OCI-LY7 (cell line): ENCODE data around the gene OSGIN1. TPM values are rescaled to one million over a fixed set of nuclear protein-coding genes. Genes with fewer than 3 reads are reported as not detected.

Experiments used
- BruUV-seq: library from RNA; stranded (reverse); fragments of 400-500 nt; replicated peaks from 2 replicates; lab custom pipeline; 2021; lab: Mats Ljungman, UMichigan
- CTCF ChIA-PET: fragments of 300-600 bp; sonication (Branson Sonifier 250); formaldehyde crosslinking; loops from one replicate; lab custom pipeline; 2022; ENCODE audit warnings: antibody characterized with exemption; ENCODE audit not compliant: unreplicated experiment; lab: Charles Lee
- POLR2A ChIA-PET: fragments of 300-600 bp; sonication (Branson Sonifier 250); formaldehyde crosslinking; loops from one replicate; lab custom pipeline; 2022; ENCODE audit warnings: antibody characterized with exemption; lab: Charles Lee
- DNase-seq: peaks from one replicate; pipeline ENCODE4 v3.0.0-alpha.2; 2015; ENCODE audit warnings: low spot score
- H2AFZ ChIP-seq: fragments of 200-600 bp; sonication (generic), shearing (Covaris generic); 2 replicates; pipeline ENCODE4 v1.6.1; 2014; ENCODE audit warnings: mild to moderate bottlenecking, antibody characterized with exemption, low read length, moderate library complexity
- H3K27ac ChIP-seq: fragments of 200-600 bp; sonication (generic); 2 replicates; pipeline ENCODE4 v1.5.1; 2014; ENCODE audit warnings: mixed run types, low read depth, mild to moderate bottlenecking, moderate library complexity, low read length, inconsistent platforms; ENCODE audit not compliant: poor library complexity, severe bottlenecking
- H3K36me3 ChIP-seq: fragments of 200-600 bp; sonication (generic); 2 replicates; pipeline ENCODE4 v1.6.1; 2014; ENCODE audit warnings: mild to moderate bottlenecking, antibody characterized with exemption, low read length, moderate library complexity, mixed read lengths; ENCODE audit not compliant: insufficient read depth
- H3K4me1 ChIP-seq: fragments of 200-600 bp; sonication (generic); 2 replicates; pipeline ENCODE4 v1.5.1; 2014; ENCODE audit warnings: mild to moderate bottlenecking, low read length; ENCODE audit not compliant: insufficient read depth, poor library complexity, severe bottlenecking
- H3K4me2 ChIP-seq: fragments of 200-600 bp; sonication (generic); 2 replicates; pipeline ENCODE4 v1.6.1; 2014; ENCODE audit warnings: mild to moderate bottlenecking, low read length
- H3K4me3 ChIP-seq: fragments of 200-600 bp; sonication (generic); 2 replicates; pipeline ENCODE4 v1.5.1; 2014; ENCODE audit warnings: mild to moderate bottlenecking, low read depth, low read length; ENCODE audit not compliant: poor library complexity, severe bottlenecking
- H3K79me2 ChIP-seq: fragments of 200-600 bp; sonication (generic); 2 replicates; pipeline ENCODE4 v1.6.1; 2016; ENCODE audit warnings: low read depth, mild to moderate bottlenecking, low read length, moderate library complexity, mixed read lengths; ENCODE audit not compliant: insufficient read depth
- H3K9me2 ChIP-seq: fragments of 200-600 bp; sonication (generic); 2 replicates; pipeline ENCODE4 v1.6.1; 2016; ENCODE audit warnings: mild to moderate bottlenecking, low read length, mixed read lengths; ENCODE audit not compliant: insufficient read depth
- H3K9me3 ChIP-seq: fragments of 200-600 bp; sonication (generic); 2 replicates; pipeline ENCODE4 v1.6.1; 2014; ENCODE audit warnings: mild to moderate bottlenecking, mixed run types, low read length, mixed read lengths
- H4K20me1 ChIP-seq: fragments of 200-600 bp; sonication (generic); 2 replicates; pipeline ENCODE4 v1.6.1; 2014; ENCODE audit warnings: mild to moderate bottlenecking, antibody characterized with exemption, low read length, moderate library complexity, mixed read lengths; ENCODE audit not compliant: insufficient read depth
- CTCF ChIP-seq: fragments of 200-600 bp; sonication (generic); conservative IDR thresholded peaks from 2 replicates; pipeline ENCODE4 v1.5.1; 2014; ENCODE audit warnings: mild to moderate bottlenecking, antibody characterized with exemption, low read length, moderate library complexity, mixed read lengths
- EZH2phosphoT487 ChIP-seq: fragments of 200-600 bp; sonication (generic); IDR thresholded peaks from 2 replicates; pipeline ENCODE4 v1.6.1; 2018; ENCODE audit warnings: low read depth, borderline replicate concordance, mild to moderate bottlenecking, mixed run types, antibody characterized with exemption, low read length, moderate library complexity, mixed read lengths
- intact Hi-C: fragments of 100-400 bp; cut with micrococcal nuclease; formaldehyde crosslinking; loops from one replicate; pipeline ENCODE4 v1.10.0; 2022; ENCODE audit not compliant: unreplicated experiment
- total RNA-seq, 2 experiments: library from RNA; depleted of rRNA in 1 of 2; stranded (reverse); fragments of >200 nt in 1 of 2; shearing (Covaris generic) in 1 of 2; gene quantifications; 2 replicates each; pipeline ENCODE4 v1.2.3, GENCODE V29; 2014 to 2022

OSGIN1 gene
- total RNA-seq, 2 experiments from 2014 or later = 0.28 to 1.0 TPM

GRCh38 chr16:84003038-84003437 lies 50.0 kb downstream of the OSGIN1 start:
- intact Hi-C loops = no loop called here
- Histone ChIP-seq H3K9me3 (no peaks in the 10 kb centered on the region), H3K79me2 (no peaks in the 10 kb centered on the region), H3K27ac (no peak overlapping the region), H3K36me3 (no peaks in the 10 kb centered on the region), H3K4me2 (no peak overlapping the region), H2AFZ (no peak overlapping the region), H3K4me3 (no peak overlapping the region), H3K4me1 (no peaks in the 10 kb centered on the region), H4K20me1 (no peaks in the 10 kb centered on the region), H3K9me2 (no peaks in the 10 kb centered on the region)
- BruUV-seq = no TSS peak
- ChIA-PET POLR2A (no interaction called here), CTCF (no interaction called here)
- DNase-seq = no peak
- TF ChIP-seq CTCF = no peak
- TF ChIP-seq EZH2phosphoT487 = no peak

GRCh38 chr16:84004442-84004841 lies 51.4 kb downstream of the OSGIN1 start:
- no peak overlapping the region for H3K4me3 ChIP-seq
- no peak overlapping the region for H3K4me2 ChIP-seq
- no peaks in the 10 kb centered on the region for H3K4me1 ChIP-seq
- no TSS peak for BruUV-seq
- H4K20me1 ChIP-seq = no peaks in the 10 kb centered on the region
- H3K79me2 ChIP-seq = no peaks in the 10 kb centered on the region
- DNase-seq = no peak
- no peak for TF ChIP-seq CTCF
- no peak for TF ChIP-seq EZH2phosphoT487
- H3K9me3 ChIP-seq = no peaks in the 10 kb centered on the region
- intact Hi-C loops = no loop called here
- H2AFZ ChIP-seq = no peak overlapping the region
- no peak overlapping the region for H3K27ac ChIP-seq
- POLR2A ChIA-PET = interaction anchor here (1.1 kb wide), 1 partner anchor 10 kb away, joined by 4 read pairs; no protein-coding TSS in a partner anchor
- no peaks in the 10 kb centered on the region for H3K9me2 ChIP-seq
- CTCF ChIA-PET = interaction anchor here (1.2 kb wide), 1 partner anchor 10 kb away, joined by 3 read pairs; no protein-coding TSS in a partner anchor
- no peaks in the 10 kb centered on the region for H3K36me3 ChIP-seq

DNA sequence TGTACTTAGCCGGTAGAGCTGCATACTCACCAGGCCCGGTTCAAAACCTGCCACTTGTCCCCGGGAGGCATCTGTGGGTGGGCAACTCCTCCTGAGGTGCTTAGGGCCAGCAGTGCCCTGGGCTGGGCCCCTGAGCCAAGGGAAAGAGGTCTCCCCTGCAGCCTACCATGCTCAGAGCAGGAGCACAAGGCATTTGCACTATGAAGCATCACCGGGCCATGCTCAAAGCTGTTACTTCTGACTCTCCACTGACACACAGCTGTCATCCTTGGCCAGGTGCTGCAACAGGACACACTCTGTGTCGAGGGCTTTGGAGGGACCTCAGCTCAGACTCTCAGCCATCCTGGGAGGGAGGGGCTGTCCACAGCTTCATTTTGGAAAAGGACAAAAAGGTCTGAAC lies 52.4 kb downstream of the OSGIN1 start:
- no peak for DNase-seq
- no peak for TF ChIP-seq CTCF
- no peak for TF ChIP-seq EZH2phosphoT487
- H3K79me2 ChIP-seq = no peaks in the 10 kb centered on the region
- intact Hi-C loops = no loop called here
- H3K4me3 ChIP-seq = no peak overlapping the region
- no peak overlapping the region for H3K27ac ChIP-seq
- H2AFZ ChIP-seq = no peak overlapping the region
- H3K9me2 ChIP-seq = no peaks in the 10 kb centered on the region
- CTCF ChIA-PET = interaction anchor here (1.2 kb wide), 1 partner anchor 9 kb away, joined by 3 read pairs; no protein-coding TSS in a partner anchor
- H3K4me1 ChIP-seq = no peaks in the 10 kb centered on the region
- BruUV-seq = no TSS peak
- H3K9me3 ChIP-seq = no peaks in the 10 kb centered on the region
- POLR2A ChIA-PET = interaction anchor here (1.1 to 1.2 kb wide), 2 partner anchors 9 to 10 kb away, joined by 3 to 4 read pairs; no protein-coding TSS in a partner anchor
- no peak overlapping the region for H3K4me2 ChIP-seq
- no peaks in the 10 kb centered on the region for H4K20me1 ChIP-seq
- H3K36me3 ChIP-seq = no peaks in the 10 kb centered on the region
